Ovary (tissue), 3 donors: ENCODE measurements around the gene FAM20C.

Experiments used
- CTCF ChIP-seq, 3 donors: fragments of 450-650 bp in 2 of 3; fragments of 200-600 bp in 1 of 3; IDR thresholded peaks; one replicate each; pipeline versions ENCODE4 v1.5.1 to v1.8.0; 2016 to 2022; ENCODE audit warnings: antibody characterized with exemption in 3 of 3, mild to moderate bottlenecking in 1 of 3
- POLR2A ChIP-seq: fragments of 450-650 bp; IDR thresholded peaks from one replicate; pipeline ENCODE4 v1.6.1; 2017; ENCODE audit warnings: antibody characterized with exemption, mild to moderate bottlenecking, moderate library complexity
- donor health status: DM: no; HTN: no; CAD: no.

GRCh38 chr7:186516-187113 lies 5.8 kb upstream of the FAM20C start:
- no peak for TF ChIP-seq CTCF (IDR thresholded peaks at IDR 0.05)
- no peak for TF ChIP-seq POLR2A
